MV-4-11 (cell line): Measurements from ENCODE around the gene H6PD.
A peak's percentile ranks its signal among the peaks of the same experiment; 100 is the strongest.
"Not testable (repeated sequence)": the region's sequence is repeated elsewhere in the genome, so short reads cannot be mapped to it uniquely, and the experiment has no call there.

Experiments
- DNase-seq: peaks from one replicate; lab custom pipeline; 2025; lab: John Stamatoyannopoulos, UW

The H6PD gene

DNA sequence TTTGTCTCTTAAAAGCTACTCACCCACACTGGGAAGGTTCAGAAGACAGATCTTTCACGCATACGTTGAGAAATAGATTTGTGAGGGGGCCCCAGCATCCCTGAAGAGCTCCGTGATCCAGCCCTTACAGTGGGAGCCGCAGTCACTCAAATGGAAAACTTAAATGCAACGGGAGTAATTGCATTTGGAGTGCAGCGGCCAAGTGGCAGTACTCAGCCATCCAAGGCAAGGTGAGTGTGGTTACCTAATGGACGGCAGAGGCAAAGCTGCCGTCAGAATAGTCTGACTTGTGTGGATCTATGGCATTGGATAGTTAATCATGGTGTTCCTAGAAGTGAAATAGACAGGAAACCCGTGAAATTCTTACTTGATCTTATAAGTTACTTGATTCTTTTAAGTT, 63.3 kb downstream of the H6PD start:
- DNase-seq, result no peak

DNA sequence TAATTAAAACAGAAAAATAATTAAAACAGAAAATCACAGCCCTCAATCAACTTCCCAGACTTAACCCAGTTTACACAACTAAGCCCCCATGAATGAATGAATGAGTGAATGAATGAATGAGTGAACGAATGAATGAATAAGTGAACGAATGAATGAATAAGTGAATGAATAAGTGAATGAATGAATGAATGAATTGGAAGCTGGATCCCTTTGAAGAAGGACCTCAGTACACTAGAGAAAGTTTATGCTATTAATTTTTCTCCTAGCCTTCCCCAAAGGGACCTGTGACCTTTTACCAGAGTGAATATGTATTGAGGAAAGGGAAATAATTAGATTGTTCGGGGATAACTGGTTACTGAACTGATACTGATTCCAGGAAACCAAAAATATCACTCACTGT, 63.7 kb downstream of the H6PD start:
- DNase-seq, result no peak

DNA sequence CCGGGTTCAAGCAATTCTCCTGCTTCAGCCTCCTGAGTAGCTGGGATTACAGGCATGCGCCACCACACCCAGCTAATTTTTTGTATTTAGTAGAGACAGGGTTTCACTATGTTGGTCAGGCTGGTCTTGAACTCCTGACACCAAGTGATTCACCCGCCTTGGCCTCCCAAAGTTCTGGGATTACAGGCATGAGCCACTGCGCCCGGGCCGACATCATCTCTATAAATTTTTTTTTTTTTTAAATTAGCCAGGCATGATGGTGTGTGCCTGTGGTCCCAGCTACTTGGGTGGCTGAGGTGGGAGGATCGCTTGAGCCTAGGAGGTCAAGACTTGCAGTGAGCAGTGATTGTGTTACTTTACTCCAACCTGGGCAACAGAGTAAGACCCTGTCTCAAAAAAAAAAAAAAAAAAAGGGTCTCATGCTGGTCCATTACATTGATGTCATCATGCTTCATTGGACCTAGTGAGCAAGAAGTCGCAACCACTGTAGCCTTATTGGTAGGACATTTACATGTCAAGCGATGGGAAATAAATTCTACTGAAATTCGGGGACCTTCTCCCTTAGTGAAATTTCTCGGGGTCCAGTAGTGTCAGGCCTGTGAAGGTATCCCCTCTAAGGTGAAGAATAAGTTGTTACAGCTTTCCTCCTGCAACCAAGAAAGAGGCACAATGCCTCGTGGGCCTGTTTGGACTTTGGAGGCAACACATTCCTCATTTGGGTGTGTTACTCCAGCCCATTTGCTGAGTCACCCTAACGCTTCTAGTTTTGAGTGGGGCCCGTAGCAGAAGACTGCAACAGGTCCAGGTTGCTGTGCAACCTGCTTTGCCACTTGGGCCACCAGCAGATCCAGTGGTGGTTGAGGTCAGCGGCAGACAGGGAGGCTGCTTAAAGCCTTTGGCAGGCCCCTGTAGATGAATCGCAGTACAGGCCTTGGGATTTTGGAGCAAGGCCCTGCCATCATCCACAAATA, 65.3 kb downstream of the H6PD start:
- DNase-seq, result not testable (repeated sequence)

DNA sequence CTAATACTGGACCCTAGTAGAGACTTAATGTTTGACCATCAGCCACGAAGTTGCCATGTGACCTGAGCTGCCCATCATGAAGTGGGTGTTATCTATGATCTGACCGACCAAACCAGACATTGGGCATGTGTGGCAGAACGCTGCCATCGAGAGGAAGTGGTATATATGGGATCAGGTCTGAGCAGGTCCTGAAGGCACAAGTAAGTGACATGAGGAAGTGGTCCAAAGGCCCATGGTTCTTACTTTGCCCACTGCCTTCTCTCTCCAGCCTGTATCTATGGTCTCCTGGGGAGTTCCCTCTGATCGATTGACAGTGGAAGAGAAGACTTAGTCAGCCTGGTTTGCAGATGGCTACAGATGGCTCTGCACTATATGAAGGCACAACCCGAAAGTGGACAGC, 66.0 kb downstream of the H6PD start:
- peak; percentile 72 for DNase-seq

DNA sequence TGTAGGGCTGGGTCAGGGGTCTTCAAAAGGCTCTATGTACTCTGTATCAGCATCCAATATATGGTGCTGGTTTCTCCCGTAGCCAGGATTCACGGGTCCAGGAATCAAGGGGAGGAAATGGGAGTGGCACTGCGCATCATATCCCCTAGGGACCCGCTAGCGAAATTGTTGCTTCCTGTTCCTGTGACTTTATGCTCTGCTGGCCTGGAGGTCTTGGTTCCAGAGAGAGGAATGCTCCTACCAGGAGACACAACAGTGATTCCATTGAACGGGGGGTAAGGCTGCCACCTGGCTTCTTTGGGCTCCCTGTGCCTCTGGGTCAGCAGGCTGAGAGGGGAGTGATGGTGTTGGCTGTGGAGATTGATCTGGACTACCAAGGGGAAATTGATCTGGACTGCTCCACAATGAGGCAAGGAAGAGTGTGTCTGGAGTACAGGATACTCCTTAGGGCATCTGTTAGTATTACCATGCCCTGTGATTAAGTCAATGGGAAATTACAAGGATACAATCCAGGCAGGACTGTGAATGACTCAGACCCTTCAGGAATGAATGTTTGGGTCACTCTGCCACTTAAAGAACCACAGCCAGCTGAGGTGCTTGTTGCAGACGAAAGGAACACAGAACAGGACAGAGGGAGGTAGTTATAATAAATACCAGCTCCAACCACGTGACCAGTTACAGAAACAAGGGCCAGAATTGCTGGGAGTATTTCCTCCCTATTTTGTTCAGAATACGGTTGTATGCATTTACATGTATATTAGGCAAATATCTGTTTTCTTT, 68.4 kb downstream of the H6PD start:
- no peak for DNase-seq

DNA sequence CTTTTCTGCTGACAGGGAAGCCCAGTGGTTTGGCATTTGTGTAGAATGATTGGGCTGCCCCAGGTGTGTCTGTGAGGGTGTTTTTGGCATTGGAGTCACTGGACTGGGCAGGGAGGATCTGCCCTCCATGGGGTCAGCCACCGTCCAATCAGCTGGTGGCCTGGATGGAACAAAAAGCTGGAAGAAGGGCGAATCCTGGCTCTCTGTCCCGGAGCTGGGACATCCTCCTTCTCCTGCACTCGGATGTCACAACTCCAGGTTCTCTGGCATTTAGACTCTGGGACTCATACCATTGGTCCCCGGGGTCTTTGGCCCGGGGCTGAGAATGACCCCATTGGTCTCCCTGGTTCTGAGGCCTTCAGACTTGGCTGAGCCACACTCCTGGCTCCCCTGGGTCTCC, 69.3 kb downstream of the H6PD start:
- DNase-seq, result no peak

DNA sequence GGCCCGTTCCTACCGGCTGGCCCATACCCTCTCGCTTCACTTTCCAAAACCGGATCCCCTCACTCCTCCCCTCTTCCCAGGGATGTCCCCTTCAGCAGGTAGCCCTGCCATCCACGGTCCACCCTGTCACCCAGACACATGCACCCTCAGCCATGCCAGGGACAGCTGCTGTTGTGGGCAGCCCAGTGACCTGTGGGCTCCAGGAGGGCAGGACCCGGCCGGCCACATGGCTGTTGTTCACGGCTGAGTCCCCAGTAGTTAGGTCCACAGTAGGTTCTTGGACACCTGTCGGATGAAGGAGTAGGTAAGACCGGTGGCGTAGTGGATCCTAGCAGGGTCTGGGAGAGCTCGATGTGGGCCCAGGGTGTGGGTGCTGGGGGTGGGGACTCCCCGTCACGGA, 70.6 kb downstream of the H6PD start:
- no peak for DNase-seq

DNA sequence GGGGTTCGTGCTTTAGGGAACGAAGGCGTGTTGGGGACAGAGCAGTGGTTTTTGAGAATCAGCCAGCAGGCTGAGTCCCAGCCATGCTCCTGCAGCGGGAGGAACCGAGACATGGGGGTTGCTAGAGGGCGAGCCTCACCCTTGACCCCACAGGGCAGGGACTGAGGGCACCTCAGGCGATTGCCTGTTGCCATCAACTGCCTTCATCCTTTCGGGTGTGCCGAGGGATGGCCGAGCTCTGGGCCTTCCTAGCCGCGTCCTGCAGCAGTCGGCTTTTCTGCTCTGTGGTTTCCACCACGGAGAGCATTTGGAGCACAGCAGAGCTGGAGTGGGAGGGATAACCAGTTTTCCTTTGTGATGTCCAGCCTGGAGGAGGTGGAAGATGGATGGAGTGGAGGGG, 71.4 kb downstream of the H6PD start:
- no peak for DNase-seq

DNA sequence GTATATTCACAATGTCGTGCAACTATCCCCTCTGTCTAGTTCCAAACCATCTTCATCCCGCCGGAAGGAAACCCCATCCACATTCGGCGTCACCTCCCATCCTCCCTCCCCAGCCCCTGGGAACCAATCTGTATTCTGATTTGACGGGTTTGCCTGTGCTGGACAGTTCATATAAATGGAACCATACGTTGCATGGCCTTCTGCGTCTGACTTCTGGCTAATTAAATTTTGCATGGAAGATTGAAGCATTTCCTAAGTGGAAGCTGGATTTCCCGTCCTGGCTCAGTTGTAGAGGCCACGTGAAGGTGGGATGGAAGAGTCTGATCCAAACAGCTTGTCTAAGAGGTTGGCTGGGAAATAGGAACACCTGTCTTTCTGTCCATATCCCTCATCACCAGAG, 72.7 kb downstream of the H6PD start:
- DNase-seq, result no peak

DNA sequence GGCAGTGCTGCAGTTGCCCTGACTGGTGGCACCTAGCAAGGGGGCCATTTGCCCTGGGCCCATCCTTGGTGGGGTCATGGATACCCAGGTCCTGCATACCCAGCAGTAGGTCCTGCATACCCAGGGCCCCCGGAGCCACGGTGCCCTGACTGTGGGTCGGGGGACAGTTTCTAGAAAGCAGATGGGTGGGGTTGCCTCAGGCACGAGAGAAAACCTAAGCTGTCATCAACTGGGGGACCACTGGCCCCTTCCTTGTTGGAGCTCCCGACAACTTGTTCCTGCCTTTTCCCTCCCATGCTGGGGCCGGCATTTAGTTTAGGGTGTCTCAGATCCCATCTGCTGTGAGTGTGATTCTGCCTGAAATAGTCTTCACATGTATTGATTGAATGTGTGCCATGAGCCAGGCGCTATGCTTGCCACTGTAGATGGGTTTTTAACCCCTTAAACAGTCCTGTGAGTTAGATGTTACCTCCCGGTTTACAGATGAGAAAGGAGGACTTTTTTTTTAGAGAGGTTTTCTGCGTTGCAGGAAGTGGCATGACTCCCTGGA, 73.7 kb downstream of the H6PD start:
- DNase-seq, result no peak

DNA sequence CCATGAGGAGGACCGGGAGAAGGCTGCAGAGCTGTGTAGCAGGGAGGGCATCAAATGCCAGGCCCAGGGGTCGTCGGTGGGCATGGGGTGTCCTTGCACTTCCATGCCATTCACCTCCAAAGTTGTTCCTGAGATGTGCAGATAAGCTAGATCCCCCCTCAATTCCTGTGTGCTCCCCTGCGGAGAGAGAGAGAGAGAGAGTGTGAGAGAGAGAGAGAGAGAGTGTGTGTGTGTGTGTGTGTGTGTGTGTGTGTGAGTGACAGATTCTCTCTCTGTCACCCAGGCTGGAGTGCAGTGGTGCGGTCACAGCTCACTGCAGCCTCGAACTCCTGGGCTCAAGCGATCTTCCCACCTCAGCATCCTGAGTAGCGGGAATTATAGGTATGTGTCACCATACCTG, 74.5 kb downstream of the H6PD start:
- no peak for DNase-seq

DNA sequence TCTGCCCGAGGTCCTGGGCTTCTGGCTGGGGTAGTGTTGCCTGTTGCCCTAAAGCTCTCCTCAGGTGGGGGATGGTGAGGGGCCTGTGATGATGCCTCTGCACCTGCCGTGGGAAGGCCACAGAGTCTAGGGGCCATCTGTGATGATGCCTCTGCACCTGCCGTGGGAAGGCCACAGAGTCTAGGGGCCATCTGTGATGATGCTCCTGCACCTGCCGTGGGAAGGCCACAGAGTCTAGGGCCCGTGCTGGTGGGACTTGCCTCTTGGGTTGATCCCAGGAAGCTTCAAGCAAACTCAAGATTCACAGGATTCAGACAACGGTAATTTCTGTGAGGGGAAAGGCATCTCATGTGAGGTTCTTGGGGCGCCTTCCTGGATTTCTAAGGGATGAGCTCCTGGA, 75.4 kb downstream of the H6PD start:
- no peak for DNase-seq

DNA sequence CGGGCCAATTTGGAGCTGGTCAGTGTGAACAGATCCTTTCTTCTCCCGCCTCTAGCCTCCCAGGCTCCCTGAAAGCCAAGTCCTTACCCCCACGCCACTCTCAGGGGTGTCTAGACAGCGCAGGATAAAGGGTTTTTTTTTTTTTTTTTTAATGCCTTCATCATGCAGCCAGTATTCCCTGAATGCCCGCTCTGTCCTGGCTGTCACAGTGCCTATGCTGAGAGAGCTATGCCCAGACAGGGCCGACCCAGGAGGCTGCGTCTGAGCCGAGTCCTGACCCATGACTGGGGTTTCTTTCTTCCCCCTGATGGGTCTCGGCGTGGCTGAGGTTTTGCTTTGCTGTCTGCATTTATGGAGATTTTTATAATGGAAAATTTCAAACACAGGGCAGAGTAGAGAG, 76.5 kb downstream of the H6PD start:
- no peak for DNase-seq

DNA sequence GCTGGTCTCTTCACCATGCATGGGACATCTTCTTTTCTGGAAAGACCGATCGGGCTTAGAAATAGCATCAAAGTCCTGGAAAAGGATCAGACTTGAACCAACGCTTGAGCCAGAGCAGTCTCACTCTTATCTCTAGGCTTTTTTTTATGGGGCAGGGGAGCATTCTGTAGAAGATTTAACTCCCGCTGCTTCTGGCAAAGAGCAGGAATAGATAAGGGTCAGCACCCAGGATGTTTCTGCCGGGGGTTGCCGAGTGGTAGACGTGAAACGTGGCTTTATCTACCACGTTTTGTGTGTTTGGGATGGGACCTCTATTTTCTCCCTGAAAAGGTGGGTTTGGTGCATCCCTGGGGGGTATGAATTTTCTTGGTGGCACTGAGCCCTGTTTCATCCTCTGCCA, 76.9 kb downstream of the H6PD start:
- no peak for DNase-seq

DNA sequence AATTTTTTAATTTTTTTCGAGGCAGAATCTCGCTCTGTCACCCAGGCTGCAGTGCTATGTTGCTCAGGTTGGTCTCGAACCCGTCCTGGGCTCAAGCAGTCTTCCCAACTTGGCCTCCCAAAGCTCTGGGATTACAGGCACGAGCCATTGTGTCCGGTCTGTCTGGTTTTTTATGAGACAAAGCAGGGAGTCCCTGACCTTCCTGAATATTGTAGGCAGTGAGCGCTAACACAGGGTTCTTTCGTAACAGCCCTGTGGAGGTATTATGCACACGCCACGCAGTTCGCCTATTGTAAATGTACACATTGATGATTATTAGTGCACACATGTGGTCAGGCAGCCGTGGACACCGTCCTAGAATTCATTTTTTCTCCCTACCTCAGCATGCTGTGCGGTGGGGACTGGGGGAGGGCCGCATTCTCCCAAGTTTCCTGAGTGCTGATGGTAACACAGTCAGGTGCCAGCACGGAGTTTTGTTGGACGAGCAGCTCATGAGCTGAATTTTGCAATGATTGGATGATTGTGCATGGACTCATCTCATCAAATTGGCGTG, 77.7 kb downstream of the H6PD start:
- peak; percentile 2 for DNase-seq

DNA sequence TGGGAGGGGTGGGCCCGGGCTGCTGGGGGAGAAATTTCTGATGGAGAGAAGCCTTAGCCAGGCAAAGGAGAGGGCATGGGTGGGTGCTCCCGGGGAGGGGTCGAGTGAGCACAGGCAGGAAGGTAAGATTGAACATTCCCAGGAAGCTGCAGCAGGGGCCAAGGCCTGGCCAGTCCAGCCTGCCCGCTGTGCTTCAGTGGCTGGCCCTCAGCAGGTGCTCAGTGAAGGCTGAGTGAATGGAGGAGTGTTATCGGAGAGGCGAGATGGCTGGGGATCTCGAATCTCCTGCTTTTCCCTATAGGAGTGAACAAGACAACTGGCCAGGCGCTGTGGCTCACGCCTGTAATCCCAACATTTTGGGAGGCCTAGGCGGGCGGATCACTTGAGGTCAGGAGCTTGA, 79.0 kb downstream of the H6PD start:
- DNase-seq, result no peak

DNA sequence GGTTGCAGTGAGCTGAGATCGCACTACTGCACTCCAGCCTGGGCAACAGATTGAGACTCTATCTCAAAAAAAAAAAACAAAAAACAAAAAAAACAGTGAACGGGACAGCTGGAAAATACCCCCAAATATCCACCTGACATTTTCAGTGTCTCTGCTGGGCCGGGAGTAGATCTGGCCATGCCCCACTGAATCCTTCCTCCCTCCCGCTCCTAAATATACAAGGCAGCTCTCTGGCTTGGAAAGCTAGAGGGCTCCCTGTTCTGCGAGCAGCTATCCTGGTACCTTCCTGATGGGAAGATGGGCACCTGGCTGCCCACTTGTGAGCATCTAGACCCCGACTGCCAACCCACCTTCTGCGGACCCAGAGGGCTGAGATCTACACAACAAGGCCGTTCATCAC, 79.5 kb downstream of the H6PD start:
- no peak for DNase-seq

DNA sequence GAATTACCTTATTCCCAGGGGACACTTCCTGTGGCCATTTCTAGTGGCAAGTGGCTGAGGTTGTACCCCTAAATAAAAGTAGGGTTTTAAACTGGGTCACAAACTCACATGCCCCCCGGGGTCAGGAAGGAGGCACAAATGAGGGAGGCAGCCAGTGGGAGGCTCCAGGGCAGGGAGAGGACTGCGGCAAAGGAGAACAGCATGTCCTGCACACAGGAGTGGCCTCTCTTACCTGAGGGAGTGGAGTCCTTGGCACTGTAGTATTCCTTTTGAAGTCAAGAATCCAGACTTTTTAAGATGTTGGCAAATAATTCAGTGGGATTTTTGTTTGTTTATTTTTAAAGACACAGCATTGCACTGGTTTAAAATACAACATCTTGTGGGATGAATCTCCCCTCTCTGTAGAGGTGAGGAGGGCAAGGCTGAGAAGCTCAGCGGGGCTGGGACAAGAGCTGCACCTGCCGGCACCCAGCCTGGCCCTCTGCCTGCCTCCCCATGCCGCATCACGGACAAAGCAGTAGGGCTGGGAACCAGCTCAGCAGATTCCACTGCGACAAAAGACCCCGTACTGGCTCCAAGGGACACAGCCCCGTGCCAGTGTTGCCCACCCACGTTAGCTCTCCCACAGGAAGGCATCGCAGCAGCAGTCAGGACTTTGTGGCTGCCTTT, 80.3 kb downstream of the H6PD start:
- no peak for DNase-seq

DNA sequence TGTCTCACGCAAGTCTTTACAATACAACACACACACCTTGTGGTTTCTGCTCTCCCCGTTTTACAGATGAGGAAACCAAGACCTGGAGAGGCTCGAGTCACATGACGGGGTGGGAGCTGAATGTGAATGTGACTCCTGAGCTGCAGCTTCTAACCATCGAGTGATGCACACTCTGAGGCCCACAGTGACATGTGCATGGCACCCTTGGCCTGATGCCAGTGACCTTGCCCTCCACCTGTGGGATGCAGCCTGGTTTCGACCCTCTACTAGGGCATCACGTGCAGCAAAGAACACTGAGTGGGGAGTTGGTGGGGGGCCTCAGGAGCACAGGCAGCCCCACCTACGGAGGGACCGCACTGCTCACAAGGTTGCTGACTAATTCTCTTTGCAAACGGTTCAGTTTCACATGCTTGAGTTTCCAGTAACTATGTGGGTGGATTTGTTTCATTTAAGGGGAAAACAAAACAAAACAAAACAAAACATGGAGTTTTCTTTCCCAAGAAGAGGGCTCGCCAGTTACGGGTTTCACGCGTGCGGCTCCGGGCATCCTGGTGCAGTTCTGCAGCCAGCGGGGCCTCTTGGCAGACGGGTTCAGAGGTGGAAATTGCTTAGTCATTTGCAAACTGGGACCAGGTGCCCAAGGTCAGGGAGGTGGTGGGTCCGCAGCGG, 81.0 kb downstream of the H6PD start:
- DNase-seq, result no peak

DNA sequence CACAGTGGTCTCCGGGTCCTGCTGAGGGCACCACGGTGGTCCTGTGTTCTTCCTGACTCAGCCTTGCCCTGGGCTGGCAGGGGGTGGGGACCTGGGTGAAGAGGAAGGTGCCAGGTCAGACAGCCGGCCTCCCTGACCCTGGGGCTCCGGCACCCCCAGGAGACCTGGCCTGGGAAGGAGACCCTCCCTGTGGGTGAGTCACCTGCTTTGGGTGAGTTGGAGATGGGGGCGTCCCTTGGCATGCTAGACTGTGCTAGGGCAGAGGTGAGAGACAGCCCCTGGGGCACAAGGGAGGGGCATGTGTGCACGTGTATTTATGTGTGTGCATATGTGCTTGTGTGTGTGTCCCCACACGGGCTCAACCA, 81.5 kb downstream of the H6PD start:
- DNase-seq, result no peak

DNA sequence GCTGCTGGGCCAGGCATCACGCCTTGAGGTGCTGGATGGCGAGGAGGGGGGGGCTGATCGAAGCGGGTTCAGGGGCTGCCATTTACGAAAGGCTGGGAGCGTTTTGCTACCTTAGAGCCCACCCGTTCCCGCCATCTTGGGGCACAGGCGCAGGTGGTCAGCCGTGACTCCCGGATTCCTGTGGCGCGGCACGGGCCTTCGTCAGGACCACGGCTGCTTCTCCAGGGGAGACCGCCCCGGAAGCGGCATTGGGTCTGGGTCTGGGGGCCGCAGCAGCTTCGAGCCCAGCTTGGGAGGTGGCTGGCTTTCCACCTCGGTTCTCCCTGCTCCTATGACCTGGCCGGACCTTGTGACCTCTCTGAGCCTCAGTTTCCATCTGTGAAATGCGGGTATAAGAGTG, 81.9 kb downstream of the H6PD start:
- no peak for DNase-seq

DNA sequence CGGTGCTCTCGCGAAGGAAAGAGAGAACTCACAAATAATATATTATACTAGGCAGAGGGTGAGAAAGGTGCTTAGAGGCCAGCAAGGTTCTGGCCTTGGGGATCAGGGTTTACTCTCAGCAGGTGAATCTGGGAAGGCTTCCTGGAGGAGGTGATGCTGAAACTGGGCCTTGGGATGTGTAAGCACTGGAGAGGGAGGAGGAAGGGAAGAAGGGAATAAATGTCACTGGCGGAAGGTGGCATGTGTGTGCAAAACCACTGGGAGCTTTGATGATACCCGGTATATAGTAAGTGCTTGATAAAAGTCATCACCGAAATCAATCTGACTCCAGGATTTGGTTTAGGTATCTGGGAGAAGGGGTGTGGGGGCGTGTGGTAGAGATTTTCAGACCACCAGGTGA, 82.5 kb downstream of the H6PD start:
- DNase-seq, result no peak
